K562 (cell line): ENCODE data around the gene BDH2. TPM values are rescaled to one million over a fixed set of nuclear protein-coding genes. Genes with fewer than 3 reads are reported as not detected.

ENCODE experiments used
- ATAC-seq: fragments of 200-7000 bp; cut with Tn5 transposase; 3 replicates; pipeline ENCODE4 v1.9.1; 2020; ENCODE audit warnings: moderate library complexity
- BruUV-seq: library from RNA; stranded (reverse); fragments of 400-500 nt; replicated peaks from 2 replicates; lab custom pipeline; 2021; lab: Mats Ljungman, UMichigan
- CTCF ChIA-PET: fragments of 300-600 bp; formaldehyde crosslinking; extraction: SDS; loops from one replicate; lab custom pipeline; 2021; ENCODE audit warnings: low intra/inter-chr PET ratio; lab: Yijun Ruan, JAX
- POLR2A ChIA-PET: fragments of 300-600, 350-650 bp; sonication (Branson Sonifier 250); formaldehyde crosslinking; extraction: SDS; loops from one replicate; lab custom pipeline; 2021; ENCODE audit warnings: antibody characterized with exemption, inconsistent platforms; lab: Yijun Ruan, JAX
- DNase-seq, 4 experiments: peaks; one replicate each; pipeline versions ENCODE4 v3.0.0 to v3.0.0-alpha.2; 2011 to 2018; ENCODE audit warnings: low spot score in 3 of 4, mixed read lengths in 3 of 4; ENCODE audit errors: extremely low read depth in 1 of 4
- FAIRE-seq: peaks from 2 replicates; lab custom pipeline; 2011; peaks lifted over from hg19 to GRCh38; lab: Jason Lieb, UNC
- H2AFZ ChIP-seq: 2 replicates; pipeline ENCODE4 v1.6.0; 2011; ENCODE audit warnings: low read depth, low read length, control low read depth, inconsistent platforms
- H3K27ac ChIP-seq: fragments of 200-600 bp; 3 replicates; pipeline ENCODE4 v1.8.0; 2011; ENCODE audit warnings: low read depth, mild to moderate bottlenecking, control low read depth, inconsistent platforms, low read length, moderate library complexity, mixed read lengths; ENCODE audit errors: extremely low read depth
- H3K27me3 ChIP-seq, 2 experiments: fragments of 300-600 bp in 1 of 2; 2 replicates in 1 of 2; 3 replicates in 1 of 2; pipeline versions ENCODE4 v1.6.0 to v1.8.0; 2011; ENCODE audit warnings: inconsistent platforms in 2 of 2, low read length in 2 of 2, mild to moderate bottlenecking in 1 of 2, mixed read lengths in 1 of 2, moderate library complexity in 1 of 2; ENCODE audit not compliant: control insufficient read depth in 2 of 2, insufficient read depth in 2 of 2
- H3K36me3 ChIP-seq: fragments of 300-600 bp; 3 replicates; pipeline ENCODE4 v1.8.0; 2011; ENCODE audit warnings: mild to moderate bottlenecking, low read length, inconsistent platforms; ENCODE audit not compliant: control insufficient read depth, insufficient read depth
- H3K4me1 ChIP-seq, 2 experiments: fragments of 200-600 bp in 1 of 2; replicated peaks in 1 of 2; 2 replicates in 1 of 2; 3 replicates in 1 of 2; pipeline versions ENCODE4 v1.5.1 to v1.8.0; 2011; ENCODE audit warnings: inconsistent platforms in 2 of 2, low read length in 2 of 2, mild to moderate bottlenecking in 1 of 2, mixed read lengths in 1 of 2, moderate library complexity in 1 of 2; ENCODE audit not compliant: control insufficient read depth in 2 of 2, insufficient read depth in 2 of 2
- H3K4me2 ChIP-seq: 2 replicates; pipeline ENCODE4 v1.6.1; 2011; ENCODE audit warnings: low read length, control low read depth, inconsistent platforms, mixed read lengths; ENCODE audit not compliant: insufficient read depth
- H3K4me3 ChIP-seq: fragments of 200-600 bp; sonication (generic), shearing (Covaris generic); 2 replicates; pipeline ENCODE4 v1.5.1; 2016; ENCODE audit warnings: control low read depth, inconsistent platforms
- H3K79me2 ChIP-seq: fragments of 200-600 bp; 3 replicates; pipeline ENCODE4 v1.8.0; 2011; ENCODE audit warnings: low read length, inconsistent platforms; ENCODE audit not compliant: control insufficient read depth, insufficient read depth
- H3K9ac ChIP-seq, 2 experiments: 2 replicates each; pipeline versions ENCODE4 v1.6.0 to v1.6.1; 2011; ENCODE audit warnings: low read depth in 2 of 2, low read length in 2 of 2, control low read depth in 1 of 2, inconsistent platforms in 1 of 2, mild to moderate bottlenecking in 1 of 2, mixed read lengths in 1 of 2; ENCODE audit not compliant: insufficient read depth in 1 of 2
- H3K9me1 ChIP-seq: one replicate; pipeline ENCODE4 v1.6.0; 2011; ENCODE audit warnings: inconsistent platforms, mild to moderate bottlenecking, low read length, moderate library complexity; ENCODE audit not compliant: control insufficient read depth, insufficient read depth
- H3K9me3 ChIP-seq: replicated peaks from 2 replicates; pipeline ENCODE4 v1.5.1; 2011; ENCODE audit warnings: low read depth, low read length, inconsistent platforms; ENCODE audit not compliant: control insufficient read depth, insufficient read depth
- H4K20me1 ChIP-seq: replicated peaks from 2 replicates; pipeline ENCODE4 v1.6.1; 2011; ENCODE audit warnings: low read length, inconsistent platforms, mixed read lengths; ENCODE audit not compliant: control insufficient read depth, insufficient read depth
- CREB1 ChIP-seq, 2 experiments: sonication (generic) in 1 of 2; formaldehyde crosslinking in 1 of 2; IDR thresholded peaks; 2 replicates each; pipeline versions ENCODE4 v1.6.1 to v1.8.0; 2012 to 2022; ENCODE audit warnings: inconsistent platforms in 1 of 2, mild to moderate bottlenecking in 1 of 2, missing genetic modification reagents in 1 of 2, moderate library complexity in 1 of 2
- CUX1 ChIP-seq: fragments of 200-800 bp; sonication (Bioruptor generic); IDR thresholded peaks from 2 replicates; pipeline ENCODE4 v1.6.1; 2016; ENCODE audit warnings: missing genetic modification characterization, missing compliant biosample characterization
- FOXA1 ChIP-seq: fragments of 450-650 bp; IDR thresholded peaks from 2 replicates; pipeline ENCODE4 v1.6.1; 2016; ENCODE audit warnings: mild to moderate bottlenecking, borderline replicate concordance
- GATAD2B ChIP-seq: fragments of 450-650 bp; IDR thresholded peaks from 2 replicates; pipeline ENCODE4 v1.6.1; 2017; ENCODE audit warnings: mild to moderate bottlenecking, borderline replicate concordance
- KAT2B ChIP-seq: IDR thresholded peaks from one replicate; pipeline ENCODE4 v1.6.1; 2012; ENCODE audit warnings: low read depth, mild to moderate bottlenecking, control low read depth, inconsistent platforms, low read length, moderate library complexity
- MXI1 ChIP-seq: IDR thresholded peaks from 2 replicates; pipeline ENCODE4 v1.6.1; 2011; ENCODE audit warnings: low read depth, mild to moderate bottlenecking, improper control_type of control experiment, low read length
- NCOA1 ChIP-seq: fragments of 450-650 bp; IDR thresholded peaks from 2 replicates; pipeline ENCODE4 v1.6.1; 2016; ENCODE audit warnings: low read depth
- SETDB1 ChIP-seq: IDR thresholded peaks from one replicate; pipeline ENCODE4 v1.6.1; 2012; ENCODE audit warnings: low read length, control low read depth, inconsistent platforms
- TEAD1 ChIP-seq, 2 experiments: fragments of 450-650 bp in 1 of 2; sonication (generic) in 1 of 2; formaldehyde crosslinking; IDR thresholded peaks; 2 replicates each; pipeline versions ENCODE4 v1.4.0 to v1.8.0; 2020 to 2022; ENCODE audit warnings: mild to moderate bottlenecking in 2 of 2, missing genetic modification reagents in 1 of 2
- ZNF121 ChIP-seq: sonication (generic); formaldehyde crosslinking; conservative IDR thresholded peaks from 2 replicates; pipeline ENCODE4 v1.8.0; 2022; ENCODE audit warnings: missing genetic modification reagents
- ZNF695 ChIP-seq: fragments of 450-650 bp; formaldehyde crosslinking; IDR thresholded peaks from 2 replicates; pipeline ENCODE4 v1.4.0; 2020; ENCODE audit warnings: mild to moderate bottlenecking, moderate library complexity
- WGBS: fragments of 100-300 bp; shearing (Covaris generic); methylation state at CpG from one replicate; pipeline ENCODE4 v1.1.6; 2016; ENCODE audit warnings: low coverage, mixed read lengths; ENCODE audit not compliant: insufficient coverage; ENCODE audit errors: missing lambda C conversion rate; 5-methylcytosine and 5-hydroxymethylcytosine counted together
- in situ Hi-C: fragments of 300-500 bp; cut with MboI; formaldehyde crosslinking; loops from 4 replicates; pipeline ENCODE4 v1.15.0; 2018; ENCODE audit warnings: inconsistent platforms, mixed read lengths
- intact Hi-C: fragments of 100-400 bp; cut with micrococcal nuclease; formaldehyde crosslinking; loops from 2 replicates; pipeline ENCODE4 v1.14.2; 2022
- polyA plus RNA-seq, 8 experiments: library from polyadenylated mRNA; depleted of rRNA in 4 of 8; stranded (reverse) in 5 of 8; unstranded in 3 of 8; fragments of >200 nt; fragmentation: Nextera tagmentation in 2 of 8; fragmentation: Illumina TruSeq in 1 of 8; extraction: Ambion mirVana in 2 of 8; extraction: Trizol in 1 of 8; gene quantifications; 2 replicates each; pipeline versions ENCODE4 v1.2.1 to v1.2.3, GENCODE V29; 2011 to 2014; ENCODE audit warnings: inconsistent platforms in 1 of 8, missing spikeins in 1 of 8
- total RNA-seq, 7 experiments: library from RNA; depleted of rRNA in 6 of 7; stranded (reverse); fragments of >200 nt in 6 of 7; fragmentation: Illumina TruSeq in 2 of 7; extraction: Trizol in 2 of 7; gene quantifications; 2 replicates each; pipeline versions ENCODE4 v1.2.1 to v1.2.3, GENCODE V29; 2011 to 2021; ENCODE audit warnings: low replicate concordance in 1 of 7

BDH2 gene
- total and polyA plus RNA-seq, 9 of the 15 experiments (the other 6 are each of a cell fraction or from before 2014, with no cell fraction given) = 4.9 to 17.9 (median 9.1) TPM

- H3K9me3 ChIP-seq = no peaks in the 10 kb centered on the region
- ChIA-PET POLR2A (interaction anchor here (1.5 kb wide), 1 partner anchor 9 kb away, joined by 3 read pairs; no protein-coding TSS in a partner anchor), CTCF (no interaction called here)
- H3K4me3 ChIP-seq = no peak overlapping the region
- intact Hi-C loops (no loop called here), in situ Hi-C loops (no loop called here)
- no peaks in the 10 kb centered on the region for H3K79me2 ChIP-seq
- FAIRE-seq (no peak), ATAC-seq (no peak), DNase-seq (no peak)
- H4K20me1 ChIP-seq = no peaks in the 10 kb centered on the region
- no peaks in the 10 kb centered on the region for H3K36me3 ChIP-seq
- H2AFZ ChIP-seq = no peak overlapping the region
- H3K9ac ChIP-seq = no peak overlapping the region
- H3K9me1 ChIP-seq = no peaks in the 10 kb centered on the region
- WGBS = 50% methylated on average over 2 of the region's 2 CpGs
- H3K27ac ChIP-seq = no peak overlapping the region
- H3K4me2 ChIP-seq = no peak overlapping the region
- TF ChIP-seq TEAD1 (CRISPR knock-in tag; IDR thresholded peaks at IDR 0.05) (no peak), FOXA1 (no peak), ZNF695 (CRISPR knock-in tag) (no peak), SETDB1 (no peak), MXI1 (no peak), GATAD2B (no peak), CUX1 (CRISPR knock-in tag) (no peak), KAT2B (no peak), NCOA1 (no peak), CREB1 (IDR thresholded peaks at IDR 0.05) (no peak), CREB1 (CRISPR knock-in tag; IDR thresholded peaks at IDR 0.05) (no peak), ZNF121 (CRISPR knock-in tag) (no peak)
- TF ChIP-seq, all 486 proteins: peak for 0
- no peaks in the 10 kb centered on the region for H3K27me3 ChIP-seq
- H3K4me1 ChIP-seq = no peaks in the 10 kb centered on the region
- BruUV-seq = no TSS peak
These were observed 48.7 kb downstream of the BDH2 start for GRCh38 chr4:103050736-103051436.
